ENCODE results near the gene ZNF366.

- TF ChIP-seq REST (tag by site-specific recombination; IDR thresholded peaks at IDR 0.05) (no peak), INSM2 (tag by site-specific recombination; IDR thresholded peaks at IDR 0.05) (no peak), ZNF555 (tag by site-specific recombination; conservative IDR thresholded peaks at IDR 0.05) (no peak), CTCF (tag by site-specific recombination; IDR thresholded peaks at IDR 0.05) (no peak), ZNF510 (tag by site-specific recombination; IDR thresholded peaks at IDR 0.05; ENCODE audit: insufficient replicate concordance) (no peak), OSR2 (tag by site-specific recombination; IDR thresholded peaks at IDR 0.05) (no peak), ZNF362 (tag by site-specific recombination; IDR thresholded peaks at IDR 0.05) (no peak), ZNF350 (tag by site-specific recombination; IDR thresholded peaks at IDR 0.05) (no peak), PRDM10 (tag by site-specific recombination; IDR thresholded peaks at IDR 0.05) (no peak), SP2 (tag by site-specific recombination; IDR thresholded peaks at IDR 0.05) (no peak), ZFHX2 (tag by site-specific recombination; conservative IDR thresholded peaks at IDR 0.05) (no peak), ZBTB26 (tag by site-specific recombination; optimal IDR thresholded peaks at IDR 0.05) (no peak), ZNF830 (tag by site-specific recombination; IDR thresholded peaks at IDR 0.05; ENCODE audit: low read depth) (no peak), ZNF239 (tag by site-specific recombination; IDR thresholded peaks at IDR 0.05) (no peak)
These were observed 80.2 kb downstream of the ZNF366 start for GRCh38 chr5:72427016-72427415.
